ENCODE measurements around the gene RAB29.
A peak's percentile ranks its signal among the peaks of the same experiment; 100 is the strongest.

Gene RAB29

DNA sequence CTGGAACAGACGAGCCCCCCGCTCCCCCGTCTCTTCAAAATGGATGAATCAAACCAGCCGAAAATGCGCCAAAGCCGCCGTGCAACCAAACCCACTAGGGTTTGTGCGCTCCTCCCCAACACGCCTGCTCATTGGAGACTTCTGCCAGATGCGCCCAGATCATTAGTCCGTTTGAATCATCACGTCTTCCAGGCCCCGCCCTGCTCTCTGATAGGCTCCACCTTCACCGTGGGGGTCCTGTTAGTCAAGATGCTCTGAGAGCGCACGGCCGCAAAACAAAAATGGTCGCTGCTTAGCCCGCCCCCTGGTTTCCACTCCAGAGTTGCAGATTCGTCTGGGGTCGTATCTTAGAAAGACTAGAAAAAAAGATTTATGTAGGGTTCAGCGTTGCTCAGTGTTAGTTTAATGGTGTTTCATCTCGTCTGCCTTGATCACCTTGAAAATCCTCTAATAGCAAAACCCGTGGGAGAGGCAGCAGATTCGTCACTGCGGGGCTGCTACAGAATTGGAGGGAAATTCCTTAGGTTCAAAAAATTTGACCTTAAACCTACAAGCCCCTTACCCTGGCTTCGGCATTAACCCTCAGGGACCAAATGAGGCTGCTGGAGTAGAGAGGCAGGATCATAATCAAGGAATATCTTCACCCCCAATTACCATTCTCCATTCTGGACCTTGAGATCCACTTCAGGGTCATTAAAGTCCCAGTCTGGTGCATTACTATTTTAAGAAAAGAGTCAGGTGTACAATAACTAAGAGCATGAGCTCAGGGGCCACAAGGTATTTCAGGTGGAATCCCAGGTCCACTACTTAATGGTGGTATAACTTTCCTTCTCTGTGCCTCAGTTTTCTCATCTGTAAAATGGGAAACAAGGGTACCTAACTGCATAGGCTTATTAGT, 24.9 kb downstream of the RAB29 start, which contains the start of gene NUCKS1:
Gene NUCKS1 (minus strand): TSS at position 45 of the 898 bp plus-strand sequence. CDS start 209 bp downstream, outside the sequence.
- ATAC-seq (ENCODE audit: low read depth): peak; percentile 86
- H3K9me3 ChIP-seq (ENCODE audit: severe bottlenecking): no peaks in the 10 kb centered on the region
- TF ChIP-seq, protein P1, sequence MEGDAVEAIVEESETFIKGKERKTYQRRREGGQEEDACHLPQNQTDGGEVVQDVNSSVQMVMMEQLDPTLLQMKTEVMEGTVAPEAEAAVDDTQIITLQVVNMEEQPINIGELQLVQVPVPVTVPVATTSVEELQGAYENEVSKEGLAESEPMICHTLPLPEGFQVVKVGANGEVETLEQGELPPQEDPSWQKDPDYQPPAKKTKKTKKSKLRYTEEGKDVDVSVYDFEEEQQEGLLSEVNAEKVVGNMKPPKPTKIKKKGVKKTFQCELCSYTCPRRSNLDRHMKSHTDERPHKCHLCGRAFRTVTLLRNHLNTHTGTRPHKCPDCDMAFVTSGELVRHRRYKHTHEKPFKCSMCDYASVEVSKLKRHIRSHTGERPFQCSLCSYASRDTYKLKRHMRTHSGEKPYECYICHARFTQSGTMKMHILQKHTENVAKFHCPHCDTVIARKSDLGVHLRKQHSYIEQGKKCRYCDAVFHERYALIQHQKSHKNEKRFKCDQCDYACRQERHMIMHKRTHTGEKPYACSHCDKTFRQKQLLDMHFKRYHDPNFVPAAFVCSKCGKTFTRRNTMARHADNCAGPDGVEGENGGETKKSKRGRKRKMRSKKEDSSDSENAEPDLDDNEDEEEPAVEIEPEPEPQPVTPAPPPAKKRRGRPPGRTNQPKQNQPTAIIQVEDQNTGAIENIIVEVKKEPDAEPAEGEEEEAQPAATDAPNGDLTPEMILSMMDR (IDR thresholded peaks at IDR 0.05; ENCODE audit: poor library complexity, severe bottlenecking): no peak
- H3K27me3 ChIP-seq (ENCODE audit: insufficient read depth, poor library complexity, severe bottlenecking): no peaks in the 10 kb centered on the region
- peak within 1 kb of the TSS; percentile 74 for H3K4me3 ChIP-seq (ENCODE audit: severe bottlenecking)
- peaks cover 36% of the 10 kb centered on the region for H3K36me3 ChIP-seq (ENCODE audit: low read depth)
- peaks cover 19% of the 10 kb centered on the region for H3K4me1 ChIP-seq (ENCODE audit: insufficient read depth, poor library complexity, severe bottlenecking)
- peak within 1 kb of the TSS; percentile 92 for H3K27ac ChIP-seq (ENCODE audit: poor library complexity, severe bottlenecking)
- DNase-seq (ENCODE audit: low spot score): peak; percentile 98

DNA sequence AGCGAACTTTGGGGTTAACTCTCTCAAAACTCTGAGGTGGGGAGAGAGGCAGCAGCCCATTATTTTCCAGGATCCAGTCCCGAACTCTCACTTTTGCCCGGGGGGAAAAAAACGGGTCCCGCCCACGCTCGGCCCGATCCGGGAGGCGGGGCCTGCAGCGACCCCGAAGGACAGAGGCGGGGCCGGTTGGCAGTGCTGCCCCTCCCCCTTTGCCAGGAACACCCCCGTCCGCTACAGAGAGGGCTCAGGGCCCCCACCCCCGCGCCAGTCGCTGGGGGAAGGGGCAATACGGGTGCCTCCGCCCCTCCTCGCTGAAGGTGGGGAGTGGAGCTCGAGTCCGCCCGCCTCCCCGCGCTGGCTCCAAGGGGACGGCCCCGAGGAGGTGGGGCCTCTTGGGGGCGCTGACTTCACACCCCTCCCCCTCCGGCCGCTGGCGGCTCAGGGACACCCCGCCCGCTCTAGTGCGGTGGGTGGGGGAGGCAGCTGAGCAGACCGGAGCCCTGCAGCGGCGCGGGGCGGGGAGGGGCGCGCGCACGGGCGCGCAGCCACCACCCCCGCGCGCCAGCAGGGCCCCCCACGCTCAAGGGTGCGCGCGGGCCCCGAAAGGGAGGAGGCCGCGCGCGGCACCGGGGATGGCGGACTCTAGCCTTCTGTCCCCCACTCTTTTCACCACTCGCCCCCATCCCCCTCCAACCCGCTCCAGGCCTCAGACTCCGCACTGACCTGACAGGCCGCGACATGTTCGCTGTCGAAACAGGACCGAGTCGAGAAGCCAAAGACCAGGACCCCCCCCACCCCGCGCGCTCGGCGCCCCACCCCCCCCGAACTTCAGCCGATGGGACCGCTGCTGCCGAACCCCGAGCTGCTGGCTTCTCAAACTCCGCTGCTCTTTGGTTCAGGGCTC, 25.8 kb downstream of the RAB29 start:
- Histone ChIP-seq H3K4me1 (ENCODE audit: insufficient read depth, poor library complexity, severe bottlenecking) (peaks cover 19% of the 10 kb centered on the region), H3K9me3 (ENCODE audit: severe bottlenecking) (no peaks in the 10 kb centered on the region), H3K4me3 (ENCODE audit: severe bottlenecking) (peak overlapping the region; percentile 74), H3K36me3 (ENCODE audit: low read depth) (peaks cover 43% of the 10 kb centered on the region), H3K27ac (ENCODE audit: poor library complexity, severe bottlenecking) (peak overlapping the region; percentile 92), H3K27me3 (ENCODE audit: insufficient read depth, poor library complexity, severe bottlenecking) (no peaks in the 10 kb centered on the region)
- DNase-seq (ENCODE audit: low spot score) (peak; percentile 92), ATAC-seq (ENCODE audit: low read depth) (peak; percentile 74)
- TF ChIP-seq, protein P1 (IDR thresholded peaks at IDR 0.05; ENCODE audit: poor library complexity, severe bottlenecking): no peak

DNA sequence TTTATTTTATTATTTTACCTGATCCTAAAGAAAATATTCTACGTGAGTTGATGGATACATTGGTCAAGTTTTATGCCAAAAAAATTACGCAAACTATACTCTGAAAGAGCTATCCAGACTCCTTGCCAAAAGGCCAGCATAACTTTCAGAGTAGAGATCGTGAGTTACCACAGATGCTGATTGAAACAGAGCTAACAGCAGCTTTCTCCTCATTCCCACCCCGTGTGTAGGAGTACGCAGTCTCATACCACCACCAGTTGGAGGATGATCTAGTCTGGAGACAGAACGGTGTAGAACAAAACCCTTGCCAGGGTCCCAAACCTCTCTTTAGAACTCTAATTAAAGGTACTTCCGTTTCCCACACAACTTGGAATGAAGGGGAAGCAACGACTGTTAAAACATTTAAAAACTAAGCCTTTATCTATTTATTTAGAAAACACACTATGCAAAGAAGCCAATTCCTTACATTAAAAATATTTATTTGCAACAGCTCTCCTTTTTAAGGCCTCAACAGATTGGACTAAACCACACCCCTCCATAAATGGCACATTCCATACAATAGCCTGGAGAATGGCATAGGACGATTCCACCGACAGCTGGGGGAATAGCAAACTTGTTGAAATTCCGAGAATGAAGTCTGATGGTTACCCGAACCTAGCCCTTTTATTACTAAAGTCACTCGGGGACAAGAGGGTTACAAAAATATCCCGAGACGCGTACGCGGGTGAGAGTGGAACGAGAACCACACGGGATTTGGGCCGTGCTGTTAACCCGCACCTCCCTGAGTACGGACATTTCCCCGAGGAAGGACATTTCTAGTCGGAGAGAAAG, 26.7 kb downstream of the RAB29 start:
- Histone ChIP-seq H3K4me1 (ENCODE audit: insufficient read depth, poor library complexity, severe bottlenecking) (peaks cover 24% of the 10 kb centered on the region), H3K36me3 (ENCODE audit: low read depth) (peaks cover 50% of the 10 kb centered on the region), H3K27ac (ENCODE audit: poor library complexity, severe bottlenecking) (peak overlapping the region; percentile 92), H3K9me3 (ENCODE audit: severe bottlenecking) (no peaks in the 10 kb centered on the region), H3K4me3 (ENCODE audit: severe bottlenecking) (peak overlapping the region; percentile 74), H3K27me3 (ENCODE audit: insufficient read depth, poor library complexity, severe bottlenecking) (no peaks in the 10 kb centered on the region)
- TF ChIP-seq, protein P1 (IDR thresholded peaks at IDR 0.05; ENCODE audit: poor library complexity, severe bottlenecking): no peak
- DNase-seq (ENCODE audit: low spot score): no peak
- peak; percentile 16 for ATAC-seq (ENCODE audit: low read depth)

DNA sequence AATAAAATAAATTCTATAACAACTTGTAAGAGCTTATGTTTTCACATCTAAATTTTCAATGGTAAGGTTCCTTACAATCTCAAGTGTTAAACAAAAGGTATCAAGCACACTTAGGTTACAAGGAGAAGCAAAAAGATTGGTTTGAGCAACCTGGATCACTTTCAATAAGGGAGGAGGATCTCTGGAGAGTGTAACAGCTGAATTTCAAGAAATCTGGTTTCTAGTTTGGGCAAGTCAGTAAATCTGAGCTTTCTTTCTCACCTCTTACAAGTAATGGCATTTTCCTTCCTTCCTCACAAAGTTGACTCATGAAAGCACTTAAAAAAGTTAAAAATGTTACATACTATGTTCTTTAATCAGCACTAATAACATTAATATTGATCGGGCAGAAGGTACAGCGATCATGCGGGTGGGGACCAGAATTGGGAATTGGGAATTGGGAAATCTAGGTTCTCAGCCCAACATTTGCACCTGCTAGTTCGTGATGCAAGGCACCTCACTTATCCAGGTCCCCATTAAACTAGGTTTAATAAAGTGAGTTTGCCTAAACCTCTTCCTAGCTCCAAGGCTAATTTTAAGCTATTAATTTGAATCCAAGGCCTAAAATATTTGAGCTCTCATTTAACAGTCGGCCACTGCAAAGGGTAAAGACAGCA, 28.4 kb downstream of the RAB29 start:
- Histone ChIP-seq H3K4me3 (ENCODE audit: severe bottlenecking) (no peak overlapping the region), H3K4me1 (ENCODE audit: insufficient read depth, poor library complexity, severe bottlenecking) (peaks cover 24% of the 10 kb centered on the region)
- ATAC-seq (ENCODE audit: low read depth): no peak

More for the DNA sequence above, 28.4 kb downstream of the RAB29 start:
- Histone ChIP-seq H3K27me3 (ENCODE audit: insufficient read depth, poor library complexity, severe bottlenecking) (no peaks in the 10 kb centered on the region), H3K27ac (ENCODE audit: poor library complexity, severe bottlenecking) (no peak overlapping the region), H3K9me3 (ENCODE audit: severe bottlenecking) (no peaks in the 10 kb centered on the region), H3K36me3 (ENCODE audit: low read depth) (peaks cover 66% of the 10 kb centered on the region)
- DNase-seq (ENCODE audit: low spot score): no peak
- TF ChIP-seq, protein P1 (IDR thresholded peaks at IDR 0.05; ENCODE audit: poor library complexity, severe bottlenecking): no peak

All from RWPE2 (cell line).